Stimulated activated CD4-positive, alpha-beta T cell treated with anti-CD3 and anti-CD28 coated beads, Interleukin-4, amount 100 ng/mL, for 4 hours (primary cell): ENCODE data around the gene TFIP11.
"Not testable (repeated sequence)": the region's sequence is repeated elsewhere in the genome, so short reads cannot be mapped to it uniquely, and the experiment has no call there.

Source experiments
- DNase-seq, 2 experiments: peaks; one replicate each; pipeline ENCODE4 v3.0.0-alpha.2; 2020

Gene TFIP11

GRCh38 chr22:26540119-26540518 is 27.8 kb upstream of the TFIP11 start:
- DNase-seq: no peak

DNA sequence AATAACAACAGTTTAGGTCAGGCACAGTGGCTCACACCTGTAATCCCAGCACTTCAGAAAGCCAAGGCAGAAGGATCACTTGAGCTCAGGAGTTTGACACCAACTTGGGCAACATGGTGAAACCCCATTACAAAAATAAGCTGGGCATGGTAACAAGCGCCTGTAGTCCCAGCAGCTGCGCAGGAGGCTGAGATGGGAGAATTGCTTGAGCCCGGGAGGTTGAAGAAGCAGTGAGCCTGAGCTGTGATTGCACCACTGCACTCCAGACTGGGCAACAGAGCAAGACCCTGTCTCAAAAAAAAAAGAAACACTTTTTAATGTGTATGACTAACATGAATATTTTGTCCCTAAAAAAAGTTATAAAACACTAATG is 24.5 kb upstream of the TFIP11 start:
- no peak for DNase-seq

- no peak for DNase-seq
Observed at GRCh38 chr22:26536056-26536761, 23.9 kb upstream of the TFIP11 start.

- DNase-seq: no peak
Observed at GRCh38 chr22:26535603-26535908, 23.3 kb upstream of the TFIP11 start.

DNA sequence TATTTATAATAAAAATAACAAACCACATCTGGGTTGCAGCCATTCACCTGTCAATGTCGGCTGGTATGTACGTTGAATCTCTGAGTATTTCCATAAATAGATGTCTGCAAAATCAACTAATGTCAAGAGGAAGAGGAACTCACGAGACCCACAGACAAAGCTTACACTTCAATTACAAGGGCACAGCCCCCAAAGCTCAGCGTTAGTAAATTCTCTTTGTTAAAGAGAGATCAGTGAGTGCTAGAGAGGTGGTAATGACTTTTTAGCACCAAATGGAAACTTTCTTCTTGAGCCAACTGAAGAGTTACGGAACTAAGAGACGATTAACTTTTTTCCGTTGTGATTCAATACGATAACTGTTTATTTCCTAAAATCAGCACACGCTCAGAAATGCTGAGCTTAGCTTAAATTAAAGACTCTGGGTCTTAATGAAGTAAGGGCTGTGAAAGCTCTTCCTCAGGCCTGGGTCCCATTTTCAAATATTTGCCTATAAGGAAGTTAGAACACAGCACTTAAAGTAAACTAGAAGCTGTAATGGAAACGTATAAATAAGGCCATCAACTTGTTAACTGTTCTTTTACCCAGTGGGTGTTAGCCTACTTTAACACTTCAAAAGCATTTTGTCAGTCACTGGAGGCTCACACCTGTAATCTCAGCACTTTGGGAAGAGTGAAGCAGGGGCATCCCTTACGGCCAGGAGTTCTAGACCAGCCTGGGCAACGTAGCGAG is 22.8 kb upstream of the TFIP11 start:
- no peak for DNase-seq

DNA sequence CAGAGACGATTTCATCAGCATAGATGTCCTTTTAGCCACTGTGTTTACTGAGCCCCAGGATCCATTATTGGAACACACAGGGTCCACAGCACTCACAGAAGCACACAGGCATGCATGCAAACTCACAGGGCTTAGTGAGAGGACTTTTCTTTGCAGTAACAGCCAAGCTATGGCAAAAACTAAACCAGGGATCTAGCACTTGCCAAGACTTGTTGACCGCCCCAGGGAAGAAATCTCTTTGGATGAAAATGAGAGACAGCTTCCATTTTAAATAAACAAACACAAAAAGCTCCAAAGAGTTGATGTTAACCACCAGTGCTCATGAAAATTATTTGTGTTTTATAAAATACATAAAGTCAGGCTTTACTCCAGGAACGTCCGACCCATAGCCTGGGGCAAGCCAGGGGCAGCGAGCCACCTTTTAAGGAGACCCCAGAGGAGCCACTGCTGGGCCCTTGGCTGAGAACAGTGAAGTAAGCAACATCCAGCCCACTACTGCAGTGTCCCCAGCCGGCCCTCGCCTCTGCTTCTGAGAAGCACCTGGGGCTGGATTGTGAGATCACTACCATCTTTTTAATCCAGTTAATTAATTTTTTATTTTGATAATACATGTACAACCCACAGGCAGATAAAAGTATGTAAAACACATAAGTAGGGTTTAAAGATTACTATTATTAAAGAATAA is 22.0 kb upstream of the TFIP11 start:
- no peak for DNase-seq

DNA sequence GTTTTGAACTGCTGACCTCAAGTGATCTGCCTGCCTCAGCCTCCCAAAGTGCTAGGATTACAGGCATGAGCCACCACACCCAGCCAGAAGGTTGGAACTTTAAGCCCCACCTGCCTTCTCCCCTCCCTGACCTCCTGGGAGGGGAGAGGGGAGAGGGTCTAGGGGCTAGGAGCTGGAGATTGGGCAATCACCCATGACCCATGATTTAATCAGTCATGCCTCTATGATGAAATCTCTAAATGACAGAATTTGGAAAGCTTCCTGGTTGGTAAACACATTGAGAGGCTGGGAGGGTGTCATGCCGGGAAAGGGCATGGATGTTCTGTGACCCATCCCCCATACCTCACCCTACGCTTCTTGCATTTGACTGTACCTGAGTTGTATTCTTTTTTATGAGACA is 17.1 kb upstream of the TFIP11 start:
- DNase-seq: no peak

DNA sequence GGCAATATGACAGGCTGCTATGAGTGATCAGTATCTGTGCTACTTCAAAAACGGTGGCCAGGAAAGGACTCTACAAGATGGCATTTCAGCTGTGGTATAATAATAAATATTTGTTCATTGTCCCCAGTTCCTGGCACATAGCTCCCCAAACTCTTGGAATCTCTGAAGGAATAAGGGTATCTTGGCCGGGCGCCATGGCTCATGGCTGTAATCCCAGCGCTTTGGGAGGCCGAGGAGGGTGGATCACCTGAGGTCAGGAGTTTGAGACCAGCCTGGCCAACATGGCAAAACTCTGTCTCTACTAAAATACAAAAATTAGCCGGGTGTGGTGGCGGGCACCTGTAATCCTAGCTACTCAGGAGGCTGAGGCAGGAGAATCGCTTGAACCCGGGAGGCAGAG is 16.2 kb upstream of the TFIP11 start:
- not testable (repeated sequence) for DNase-seq

- no peak for DNase-seq
Observed at GRCh38 chr22:26527574-26528465, 15.5 kb upstream of the TFIP11 start.

DNA sequence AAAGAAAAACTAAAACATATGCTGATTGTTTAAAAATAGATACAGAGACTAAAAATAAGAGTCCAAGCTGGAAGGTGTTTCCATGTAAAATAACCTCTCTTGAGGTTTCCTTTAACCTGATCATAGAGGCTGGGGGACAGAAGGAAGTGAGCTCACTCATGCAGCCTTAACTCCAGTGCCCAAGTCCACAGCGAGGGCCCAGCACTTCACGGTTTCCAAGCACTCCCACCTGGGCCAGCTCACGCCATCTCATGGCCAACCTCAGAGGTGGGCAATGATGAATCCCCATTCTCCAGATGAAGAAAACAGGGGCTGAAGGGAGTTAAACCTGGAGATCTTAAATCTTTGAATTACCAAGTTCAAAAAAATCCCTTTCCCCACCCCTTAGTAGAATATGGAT is 14.9 kb upstream of the TFIP11 start:
- no peak for DNase-seq

GRCh38 chr22:26525946-26526564 is 13.8 kb upstream of the TFIP11 start:
- no peak for DNase-seq

GRCh38 chr22:26524870-26525269 is 12.6 kb upstream of the TFIP11 start:
- DNase-seq: no peak

GRCh38 chr22:26522592-26522991 is 10.3 kb upstream of the TFIP11 start:
- no peak for DNase-seq

- DNase-seq: no peak
Observed at GRCh38 chr22:26522012-26522411, 9.7 kb upstream of the TFIP11 start.

- DNase-seq: no peak
Observed at GRCh38 chr22:26517429-26517828, 5.2 kb upstream of the TFIP11 start.

DNA sequence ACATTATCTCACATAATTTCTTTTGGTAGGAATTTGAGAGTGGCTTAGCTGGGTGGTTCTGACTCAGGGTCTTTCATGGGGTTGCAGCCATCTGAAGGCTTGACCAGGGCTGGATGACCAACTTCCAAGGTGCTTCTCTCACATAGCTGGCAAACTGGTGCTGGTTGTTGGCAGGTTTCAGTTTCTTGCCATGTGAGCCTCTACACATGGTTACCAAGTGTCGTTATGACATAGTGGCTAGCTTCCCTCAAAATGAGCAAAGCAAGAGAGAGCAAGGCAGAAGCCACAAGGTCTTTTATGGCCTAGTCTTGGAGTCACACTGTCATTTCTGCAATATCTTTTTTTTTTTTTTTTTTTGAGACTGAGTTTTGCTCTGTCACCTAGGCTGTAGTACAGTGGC is 4.2 kb upstream of the TFIP11 start:
- DNase-seq: no peak

DNA sequence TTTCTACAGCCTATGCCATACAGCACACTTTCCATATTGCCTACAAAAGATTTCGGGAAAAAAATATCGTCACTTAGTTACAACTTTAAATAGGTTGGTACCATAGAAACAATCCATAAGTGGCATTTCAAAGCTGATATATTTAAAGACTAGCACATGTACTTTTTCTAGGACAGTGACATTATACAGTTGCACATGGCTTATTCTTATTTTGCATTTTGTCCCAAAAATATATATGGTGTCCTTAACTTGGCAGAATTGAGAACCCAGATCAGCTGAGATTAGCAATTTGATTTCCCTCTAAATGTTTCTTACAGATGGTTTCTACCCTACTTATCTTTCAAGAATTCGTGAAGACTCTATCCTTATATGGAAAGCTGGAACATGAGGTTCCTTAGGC is 3.7 kb upstream of the TFIP11 start:
- no peak for DNase-seq

DNA sequence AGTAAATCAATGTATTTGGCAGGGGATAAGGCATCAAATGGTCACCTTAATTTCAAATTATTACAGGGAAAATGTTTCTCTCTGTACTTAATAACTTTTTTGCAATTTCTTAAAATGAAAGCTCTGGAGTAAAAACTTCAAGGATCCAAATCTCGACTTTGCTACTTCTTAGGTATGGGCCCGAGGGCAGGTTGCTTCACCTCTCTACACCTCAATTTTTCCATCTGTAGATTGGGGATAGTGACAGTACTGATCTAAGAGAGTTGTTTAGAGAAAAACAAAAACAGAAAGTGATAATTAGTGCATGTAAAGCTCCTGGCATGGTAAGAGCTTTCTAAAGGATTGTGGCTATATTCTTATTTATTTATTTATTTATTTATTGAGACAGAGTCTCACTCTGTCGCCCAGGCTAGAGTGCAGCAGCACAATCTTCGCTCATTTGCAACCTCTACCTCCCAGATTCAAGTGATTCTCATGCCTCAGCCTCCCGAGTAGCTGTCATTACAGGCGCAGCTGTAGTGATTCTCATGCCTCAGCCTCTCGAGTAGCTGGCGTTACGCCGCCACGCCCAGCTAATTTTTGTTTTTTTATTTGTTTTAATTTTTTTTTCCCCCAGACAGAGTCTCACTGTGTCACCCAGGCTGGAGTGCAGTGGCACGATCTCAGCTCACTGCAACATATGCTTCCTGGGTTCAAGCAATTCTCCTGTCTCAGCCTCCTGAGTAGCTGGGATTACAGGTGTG is 2.3 kb upstream of the TFIP11 start:
- DNase-seq: no peak

- DNase-seq: no peak
Observed at GRCh38 chr22:26513838-26514237, 1.6 kb upstream of the TFIP11 start.

GRCh38 chr22:26508148-26508547 is 4.1 kb downstream of the TFIP11 start:
- no peak for DNase-seq

DNA sequence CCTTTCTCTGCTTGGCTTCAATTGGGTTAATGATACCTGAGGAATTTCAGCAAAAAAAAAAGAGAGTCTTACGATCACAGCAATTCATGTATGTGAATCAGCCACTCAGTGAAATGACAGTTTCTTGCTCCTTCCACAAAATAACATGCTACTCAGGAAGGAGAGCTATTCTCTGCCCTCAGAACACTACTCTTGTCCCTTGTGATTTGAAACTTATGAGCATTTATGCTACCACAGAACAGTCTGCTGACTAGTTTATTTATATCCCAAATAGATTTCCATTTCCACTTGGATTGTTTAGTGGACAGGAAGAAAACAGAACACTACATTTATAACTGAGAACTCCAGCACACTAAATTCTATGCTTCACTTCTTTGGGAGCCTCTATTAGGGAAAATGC is 8.5 kb downstream of the TFIP11 start:
- no peak for DNase-seq
